H1 (cell line): ENCODE measurements around the gene CACNA1F. TPM values are rescaled to one million over a fixed set of nuclear protein-coding genes. Genes with fewer than 3 reads are reported as not detected.
A peak's percentile ranks its signal among the peaks of the same experiment; 100 is the strongest.

Experiments
- CTCF ChIA-PET: fragments of 300-600 bp; sonication (Branson Sonifier 250); formaldehyde crosslinking; loops from one replicate; lab custom pipeline; 2021; ENCODE audit not compliant: partially characterized antibody; lab: Charles Lee
- POLR2A ChIA-PET: fragments of 300-600 bp; sonication (Branson Sonifier 250); formaldehyde crosslinking; loops from one replicate; lab custom pipeline; 2021; ENCODE audit warnings: inconsistent platforms; ENCODE audit not compliant: partially characterized antibody; lab: Charles Lee
- DNase-seq, 2 experiments: peaks; one replicate each; pipeline versions ENCODE4 v3.0.0 to v3.0.0-alpha.2; 2010 to 2022; ENCODE audit warnings: low spot score in 2 of 2, low read depth in 1 of 2, mixed read lengths in 1 of 2
- FAIRE-seq: peaks from 2 replicates; lab custom pipeline; 2011; peaks lifted over from hg19 to GRCh38; lab: Jason Lieb, UNC
- H2AFZ ChIP-seq: 2 replicates; pipeline ENCODE4 v1.8.1; 2012; ENCODE audit warnings: low read length, inconsistent platforms
- H2AK5ac ChIP-seq: 2 replicates; pipeline ENCODE4 v1.6.1; 2013; ENCODE audit warnings: low read depth, low read length
- H2BK120ac ChIP-seq: replicated peaks from 2 replicates; pipeline ENCODE3; 2013; ENCODE audit warnings: low read depth, low read length, inconsistent platforms
- H2BK12ac ChIP-seq: 2 replicates; pipeline ENCODE4 v1.6.1; 2013; ENCODE audit warnings: low read depth, low read length
- H2BK15ac ChIP-seq: 2 replicates; pipeline ENCODE4 v1.6.1; 2013; ENCODE audit warnings: low read length
- H2BK20ac ChIP-seq: 2 replicates; pipeline ENCODE4 v1.6.1; 2013; ENCODE audit warnings: low read length
- H2BK5ac ChIP-seq: 2 replicates; pipeline ENCODE4 v1.6.1; 2013; ENCODE audit warnings: low read depth, low read length
- H3K14ac ChIP-seq: 2 replicates; pipeline ENCODE4 v1.6.1; 2013; ENCODE audit warnings: inconsistent platforms; ENCODE audit not compliant: insufficient read length
- H3K18ac ChIP-seq: 2 replicates; pipeline ENCODE4 v1.6.1; 2013; ENCODE audit warnings: low read length; ENCODE audit errors: extremely low read depth
- H3K23ac ChIP-seq: 2 replicates; pipeline ENCODE4 v1.6.1; 2013; ENCODE audit warnings: inconsistent platforms; ENCODE audit not compliant: insufficient read length
- H3K23me2 ChIP-seq: 2 replicates; pipeline ENCODE4 v1.6.1; 2013; ENCODE audit warnings: low read depth, low read length
- H3K27ac ChIP-seq: 2 replicates; pipeline ENCODE4 v1.6.1; 2011; ENCODE audit warnings: low read depth, low read length, inconsistent platforms
- H3K27me3 ChIP-seq, 4 experiments: replicated peaks in 1 of 4; 1 replicate in 1 of 4; 2 replicates in 3 of 4; pipeline versions ENCODE4 v1.6.1 to v1.8.1; 2011 to 2013; ENCODE audit warnings: low read length in 3 of 4, mild to moderate bottlenecking in 3 of 4, inconsistent platforms in 2 of 4, mixed read lengths in 2 of 4, moderate library complexity in 1 of 4; ENCODE audit not compliant: control insufficient read depth in 3 of 4, insufficient read depth in 3 of 4; ENCODE audit errors: extremely low read depth in 1 of 4
- H3K36me3 ChIP-seq, 4 experiments: 2 replicates each; pipeline versions ENCODE4 v1.6.1 to v1.8.1; 2011 to 2013; ENCODE audit warnings: mild to moderate bottlenecking in 4 of 4, low read length in 3 of 4, moderate library complexity in 2 of 4, control low read depth in 1 of 4, inconsistent platforms in 1 of 4; ENCODE audit not compliant: insufficient read depth in 4 of 4, control insufficient read depth in 2 of 4
- H3K4ac ChIP-seq: replicated peaks from 2 replicates; pipeline ENCODE3; 2013; ENCODE audit warnings: low read length, low read depth, mixed read lengths, inconsistent platforms; ENCODE audit not compliant: insufficient read length
- H3K4me1 ChIP-seq, 4 experiments: replicated peaks in 1 of 4; 1 replicate in 1 of 4; 2 replicates in 3 of 4; pipeline versions ENCODE4 v1.6.1 to v1.8.1; 2011 to 2013; ENCODE audit warnings: low read length in 3 of 4, inconsistent platforms in 2 of 4, mixed read lengths in 1 of 4; ENCODE audit not compliant: insufficient read depth in 4 of 4, control insufficient read depth in 3 of 4
- H3K4me2 ChIP-seq, 2 experiments: 2 replicates each; pipeline versions ENCODE4 v1.6.1 to v1.8.1; 2011 to 2013; ENCODE audit warnings: low read depth in 2 of 2, low read length in 2 of 2, control low read depth in 1 of 2, inconsistent platforms in 1 of 2, mild to moderate bottlenecking in 1 of 2; ENCODE audit not compliant: insufficient read depth in 1 of 2
- H3K4me3 ChIP-seq, 4 experiments: fragments of 200-600, 300-600 bp in 1 of 4; sonication (generic), shearing (Covaris generic), sonication (Bioruptor Twin) in 1 of 4; 2 replicates each; pipeline versions ENCODE4 v1.5.1 to v1.8.1; 2011 to 2016; ENCODE audit warnings: low read length in 4 of 4, low read depth in 3 of 4, control low read depth in 2 of 4, inconsistent platforms in 2 of 4, mild to moderate bottlenecking in 2 of 4, mixed read lengths in 1 of 4, moderate library complexity in 1 of 4; ENCODE audit not compliant: insufficient read depth in 2 of 4; ENCODE audit errors: extremely low read depth in 1 of 4
- H3K56ac ChIP-seq: replicated peaks from 2 replicates; pipeline ENCODE3; 2013; ENCODE audit warnings: low read depth, mild to moderate bottlenecking, mixed read lengths, low read length, inconsistent platforms; ENCODE audit not compliant: insufficient read length
- H3K79me1 ChIP-seq: 2 replicates; pipeline ENCODE4 v1.6.1; 2013; ENCODE audit warnings: low read depth, low read length, control low read depth
- H3K79me2 ChIP-seq, 2 experiments: 2 replicates each; pipeline versions ENCODE4 v1.6.1 to v1.8.1; 2012 to 2013; ENCODE audit warnings: low read length in 2 of 2, mild to moderate bottlenecking in 2 of 2, inconsistent platforms in 1 of 2; ENCODE audit not compliant: insufficient read depth in 2 of 2, control insufficient read depth in 1 of 2
- H3K9ac ChIP-seq, 4 experiments: replicated peaks in 1 of 4; 1 replicate in 1 of 4; 2 replicates in 3 of 4; pipeline versions ENCODE4 v1.6.1 to v1.8.1; 2011 to 2013; ENCODE audit warnings: low read depth in 3 of 4, low read length in 3 of 4, control low read depth in 2 of 4, mild to moderate bottlenecking in 2 of 4, moderate library complexity in 2 of 4, inconsistent platforms in 1 of 4; ENCODE audit errors: extremely low read depth in 1 of 4
- H3K9me3 ChIP-seq, 2 experiments: 2 replicates each; pipeline versions ENCODE4 v1.6.1 to v1.8.1; 2012 to 2013; ENCODE audit warnings: mild to moderate bottlenecking in 2 of 2, moderate library complexity in 2 of 2, control low read depth in 1 of 2, inconsistent platforms in 1 of 2, low read depth in 1 of 2, low read length in 1 of 2, mixed read lengths in 1 of 2; ENCODE audit not compliant: insufficient read depth in 2 of 2
- H4K20me1 ChIP-seq, 2 experiments: replicated peaks in 1 of 2; 2 replicates each; pipeline versions ENCODE3 to v1.8.1; 2011 to 2013; ENCODE audit warnings: inconsistent platforms in 2 of 2, low read length in 2 of 2, mild to moderate bottlenecking in 1 of 2; ENCODE audit not compliant: insufficient read depth in 2 of 2, control insufficient read depth in 1 of 2
- H4K5ac ChIP-seq: 2 replicates; pipeline ENCODE4 v1.6.1; 2013; ENCODE audit warnings: low read length, low read depth, mixed read lengths, inconsistent platforms; ENCODE audit not compliant: insufficient read length
- H4K8ac ChIP-seq: 2 replicates; pipeline ENCODE4 v1.8.0; 2013; ENCODE audit warnings: mild to moderate bottlenecking, moderate library complexity, low read length, inconsistent platforms; ENCODE audit not compliant: insufficient read depth; ENCODE audit errors: extremely low read depth
- H4K91ac ChIP-seq: replicated peaks from 2 replicates; pipeline ENCODE3; 2013; ENCODE audit warnings: low read length, mixed read lengths, inconsistent platforms; ENCODE audit not compliant: insufficient read length
- BRCA1 ChIP-seq: IDR thresholded peaks from 2 replicates; pipeline ENCODE4 v1.6.1; 2012; ENCODE audit warnings: low read depth, low read length, improper control_type of control experiment
- CREB1 ChIP-seq: IDR thresholded peaks from 2 replicates; pipeline ENCODE4 v1.6.1; 2012; ENCODE audit warnings: inconsistent platforms
- EGR1 ChIP-seq: IDR thresholded peaks from 2 replicates; pipeline ENCODE4 v1.6.1; 2011; ENCODE audit warnings: low read depth, low read length, borderline replicate concordance
- KDM1A ChIP-seq: fragments of 200-600, 300-600 bp; sonication (generic); IDR thresholded peaks from 2 replicates; pipeline ENCODE4 v1.7.1; 2016; ENCODE audit warnings: mild to moderate bottlenecking, low read length, borderline replicate concordance
- KDM4A ChIP-seq: IDR thresholded peaks from one replicate; pipeline ENCODE4 v1.7.1; 2012; ENCODE audit warnings: low read depth, mild to moderate bottlenecking, moderate library complexity, low read length, inconsistent platforms; ENCODE audit not compliant: severe bottlenecking
- KDM5A ChIP-seq: fragments of 200-600 bp; IDR thresholded peaks from 2 replicates; pipeline ENCODE4 v1.7.1; 2012; ENCODE audit warnings: mild to moderate bottlenecking, low read length, inconsistent platforms, mixed read lengths
- NANOG ChIP-seq: IDR thresholded peaks from 2 replicates; pipeline ENCODE4 v1.6.1; 2011; ENCODE audit warnings: low read length, low read depth, mild to moderate bottlenecking, inconsistent platforms; ENCODE audit not compliant: insufficient read depth, poor library complexity, severe bottlenecking
- NRF1 ChIP-seq: IDR thresholded peaks from 2 replicates; pipeline ENCODE4 v1.6.1; 2011; ENCODE audit warnings: mild to moderate bottlenecking, low read depth, low read length, improper control_type of control experiment
- POLR2A ChIP-seq, 2 experiments: IDR thresholded peaks; 1 replicate in 1 of 2; 2 replicates in 1 of 2; pipeline ENCODE4 v1.6.1; 2011; ENCODE audit warnings: low read depth in 2 of 2, low read length in 2 of 2, mild to moderate bottlenecking in 2 of 2; ENCODE audit errors: control extremely low read depth in 1 of 2
- SAP30 ChIP-seq: fragments of 300-600 bp; sonication (generic); IDR thresholded peaks from 2 replicates; pipeline ENCODE4 v1.7.1; 2012; ENCODE audit warnings: low read length, moderate library complexity, mild to moderate bottlenecking, inconsistent platforms; ENCODE audit not compliant: insufficient read depth, insufficient replicate concordance
- SP2 ChIP-seq: IDR thresholded peaks from 2 replicates; pipeline ENCODE4 v1.6.1; 2012; ENCODE audit warnings: mild to moderate bottlenecking, low read length, inconsistent platforms
- YY1 ChIP-seq: IDR thresholded peaks from 2 replicates; pipeline ENCODE4 v1.6.1; 2011; ENCODE audit warnings: low read depth, mild to moderate bottlenecking, low read length
- ZNF274 ChIP-seq: IDR thresholded peaks from 2 replicates; pipeline ENCODE4 v1.7.0; 2012; ENCODE audit warnings: low read length, borderline replicate concordance; ENCODE audit errors: extremely low read depth
- WGBS, 2 experiments: shearing (Covaris generic) in 1 of 2; methylation state at CpG; one replicate each; pipeline versions ENCODE4 v1.1.6 to v1.1.7; 2013 to 2015; ENCODE audit warnings: low lambda C conversion rate in 2 of 2, mixed read lengths in 2 of 2, inconsistent platforms in 1 of 2, low coverage in 1 of 2, missing lambda C conversion rate in 1 of 2; ENCODE audit not compliant: insufficient replicate concordance in 2 of 2, insufficient coverage in 1 of 2, insufficient read length in 1 of 2; ENCODE audit errors: extremely low coverage in 1 of 2, missing lambda C conversion rate in 1 of 2; 5-methylcytosine and 5-hydroxymethylcytosine counted together
- polyA plus RNA-seq, 7 experiments: library from polyadenylated mRNA; depleted of rRNA in 3 of 7; stranded (reverse) in 5 of 7; unstranded in 2 of 7; fragments of >200 nt in 5 of 7; fragments of 200-250 nt in 2 of 7; gene quantifications; 1 replicate in 5 of 7; 2 replicates in 1 of 7; 4 replicates in 1 of 7; pipeline versions ENCODE4 v1.2.1 to v1.2.3, GENCODE V29; 2011 to 2013; ENCODE audit warnings: missing spikeins in 2 of 7, mixed read lengths in 2 of 7
- total RNA-seq: library from RNA; stranded (reverse); fragmentation: NEBNext Ultra II Directional; extraction: Animal tissue kit (Norgen Biotek cat#: 25700); gene quantifications from 2 replicates; pipeline ENCODE4 v1.2.1, GENCODE V29; 2021
- TF ChIP-seq, protein P1 (sequence below): IDR thresholded peaks from 2 replicates; pipeline ENCODE4 v1.6.1; 2011; ENCODE audit warnings: low read depth, mild to moderate bottlenecking, low read length; ENCODE audit not compliant: insufficient read depth

The CACNA1F gene
- total and polyA plus RNA-seq, 2 of the 8 experiments (the other 6 are each of a cell fraction or from before 2014, with no cell fraction given): 0.59 to 0.84 TPM

DNA sequence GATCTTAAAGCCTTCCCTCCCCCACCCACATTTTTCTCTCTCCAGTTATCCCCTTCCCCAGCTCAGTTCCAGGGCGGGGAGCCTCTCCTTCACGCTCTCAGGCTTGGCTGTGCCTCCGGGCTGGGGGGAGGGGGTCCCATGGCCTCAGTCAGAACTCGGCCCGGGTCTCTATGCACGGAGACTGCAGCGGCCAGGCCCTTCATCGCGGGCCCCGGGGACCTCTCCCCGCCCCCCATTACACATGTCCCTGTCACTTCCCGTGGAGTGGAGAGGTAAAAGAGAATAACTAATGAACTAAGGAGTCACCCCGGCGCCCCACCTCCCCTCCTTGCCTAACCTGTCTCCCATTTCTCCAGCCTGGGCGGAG is 46.1 kb downstream of the CACNA1F start:
- Histone ChIP-seq H3K56ac (no peak overlapping the region), H4K8ac (no peak overlapping the region), H3K9ac (no peak overlapping the region), H2BK5ac (no peak overlapping the region), H2BK15ac (no peak overlapping the region), H3K4me2 (peak overlapping the region; percentile 68 to 74), H2AFZ (no peak overlapping the region), H3K36me3 (peaks cover 0 to 5% (median 2%) of the 10 kb centered on the region in 4 experiments; a peak in 3 of 8 replicates), H3K27ac (no peak overlapping the region), H2BK120ac (no peak overlapping the region), H3K23me2 (peaks cover 7% of the 10 kb centered on the region; the same call in 1 of the 2 replicates), H3K18ac (no peak overlapping the region; the same call in 1 of the 2 replicates), H3K27me3 (no peaks in the 10 kb centered on the region), H2BK12ac (no peak overlapping the region), H2AK5ac (no peak overlapping the region), H3K79me2 (no peaks in the 10 kb centered on the region), H3K79me1 (no peaks in the 10 kb centered on the region), H4K91ac (no peak overlapping the region), H3K9me3 (no peaks in the 10 kb centered on the region), H3K14ac (no peak overlapping the region), H3K4ac (no peak overlapping the region), H4K5ac (no peak overlapping the region), H3K4me3 (peak overlapping the region in 3 of 4 experiments; percentile 56 to 75 (median 70); a peak in 5 of 8 replicates), H4K20me1 (peaks cover 0 to 2% of the 10 kb centered on the region in 2 experiments), H3K4me1 (peaks cover 0 to 6% (median 5%) of the 10 kb centered on the region in 4 experiments; a peak in 3 of 7 replicates), H3K23ac (no peak overlapping the region), H2BK20ac (no peak overlapping the region)
- ChIA-PET CTCF (interaction anchor here (0.7 kb wide), 1 partner anchor 64 kb away, joined by 3 read pairs; no protein-coding TSS in a partner anchor), POLR2A (interaction anchor here (0.6 kb wide), 1 partner anchor 275 kb away, joined by 3 read pairs; no protein-coding TSS in a partner anchor)
- 6% methylated on average over 3 of the region's 15 CpGs; no CpG with 5 or more reads in 1 of the 2 experiments for WGBS, 2 experiments
- FAIRE-seq: no peak
- peak in 1 of 2 experiments; percentile 48 for DNase-seq
- TF ChIP-seq POLR2A (IDR thresholded peaks at IDR 0.05; ENCODE audit: control extremely low read depth in 1 of 2, low read depth in 2 of 2, low read length in 2 of 2): no peak
- no peak for TF ChIP-seq NANOG
- TF ChIP-seq KDM1A: no peak
- no peak for TF ChIP-seq YY1
- no peak for TF ChIP-seq SP2
- no peak for TF ChIP-seq BRCA1
- no peak for TF ChIP-seq EGR1
- TF ChIP-seq NRF1: no peak
- no peak for TF ChIP-seq KDM5A
- no peak for TF ChIP-seq SAP30
- no peak for TF ChIP-seq CREB1
- TF ChIP-seq KDM4A: no peak
- no peak for TF ChIP-seq ZNF274
- TF ChIP-seq, protein P1, sequence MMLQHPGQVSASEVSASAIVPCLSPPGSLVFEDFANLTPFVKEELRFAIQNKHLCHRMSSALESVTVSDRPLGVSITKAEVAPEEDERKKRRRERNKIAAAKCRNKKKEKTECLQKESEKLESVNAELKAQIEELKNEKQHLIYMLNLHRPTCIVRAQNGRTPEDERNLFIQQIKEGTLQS: no peak
